C4-2B (cell line): ENCODE data around the gene MAG.

Source experiments
- ZFX ChIP-seq: fragments of 450-650 bp; IDR thresholded peaks from 2 replicates; pipeline ENCODE4 v1.6.1; 2017
- TF ChIP-seq, protein P1 (sequence below): fragments of 450-650 bp; conservative IDR thresholded peaks from 2 replicates; pipeline ENCODE4 v1.5.1; 2017; ENCODE audit warnings: mild to moderate bottlenecking

DNA sequence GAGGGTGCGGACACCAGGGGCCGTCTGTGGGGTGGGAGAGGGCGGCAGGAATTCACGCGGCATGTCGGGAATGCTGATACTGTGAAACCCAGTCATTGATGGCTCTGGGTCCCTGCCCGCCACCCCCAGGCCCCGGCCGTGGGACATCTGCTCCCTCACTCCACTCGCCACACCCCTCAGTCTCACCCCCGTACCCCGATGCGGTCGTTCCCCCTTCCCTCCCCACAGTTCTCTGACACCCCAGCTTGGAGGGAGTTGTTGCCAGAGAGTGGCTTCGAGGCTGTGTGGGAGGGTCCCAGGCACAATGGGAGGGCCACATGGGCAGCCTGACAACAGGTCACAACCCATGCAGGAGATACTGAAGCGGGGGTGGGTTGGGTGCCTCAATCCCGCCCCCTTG is 1.8 kb downstream of the MAG start:
- TF ChIP-seq, protein P1, sequence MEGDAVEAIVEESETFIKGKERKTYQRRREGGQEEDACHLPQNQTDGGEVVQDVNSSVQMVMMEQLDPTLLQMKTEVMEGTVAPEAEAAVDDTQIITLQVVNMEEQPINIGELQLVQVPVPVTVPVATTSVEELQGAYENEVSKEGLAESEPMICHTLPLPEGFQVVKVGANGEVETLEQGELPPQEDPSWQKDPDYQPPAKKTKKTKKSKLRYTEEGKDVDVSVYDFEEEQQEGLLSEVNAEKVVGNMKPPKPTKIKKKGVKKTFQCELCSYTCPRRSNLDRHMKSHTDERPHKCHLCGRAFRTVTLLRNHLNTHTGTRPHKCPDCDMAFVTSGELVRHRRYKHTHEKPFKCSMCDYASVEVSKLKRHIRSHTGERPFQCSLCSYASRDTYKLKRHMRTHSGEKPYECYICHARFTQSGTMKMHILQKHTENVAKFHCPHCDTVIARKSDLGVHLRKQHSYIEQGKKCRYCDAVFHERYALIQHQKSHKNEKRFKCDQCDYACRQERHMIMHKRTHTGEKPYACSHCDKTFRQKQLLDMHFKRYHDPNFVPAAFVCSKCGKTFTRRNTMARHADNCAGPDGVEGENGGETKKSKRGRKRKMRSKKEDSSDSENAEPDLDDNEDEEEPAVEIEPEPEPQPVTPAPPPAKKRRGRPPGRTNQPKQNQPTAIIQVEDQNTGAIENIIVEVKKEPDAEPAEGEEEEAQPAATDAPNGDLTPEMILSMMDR: no peak
- no peak for TF ChIP-seq ZFX
